DND-41 (cell line): Measurements from ENCODE around the gene MIB1.

Experiments used
- ATAC-seq: fragments of 200-7000 bp; cut with Tn5 transposase; 3 replicates; pipeline ENCODE4 v1.9.1; 2021; ENCODE audit warnings: low read depth; ENCODE audit not compliant: insufficient read depth
- DNase-seq: peaks from one replicate; pipeline ENCODE4 v3.0.0-alpha.2; 2020
- H2AFZ ChIP-seq: 2 replicates; pipeline ENCODE4 v1.6.0; 2012; ENCODE audit warnings: low read depth, low read length
- H3K27ac ChIP-seq: 2 replicates; pipeline ENCODE4 v1.5.1; 2012; ENCODE audit warnings: low read length, inconsistent platforms
- H3K27me3 ChIP-seq: fragments of 200-600 bp; sonication (generic); 2 replicates; pipeline ENCODE4 v1.6.0; 2012; ENCODE audit warnings: low read length, mild to moderate bottlenecking, inconsistent platforms; ENCODE audit not compliant: insufficient read depth, poor library complexity
- H3K36me3 ChIP-seq: 2 replicates; pipeline ENCODE4 v1.5.1; 2012; ENCODE audit warnings: low read length, inconsistent platforms; ENCODE audit not compliant: insufficient read depth
- H3K4me1 ChIP-seq: 2 replicates; pipeline ENCODE4 v1.5.1; 2012; ENCODE audit warnings: mild to moderate bottlenecking, low read length; ENCODE audit not compliant: insufficient read depth
- H3K4me2 ChIP-seq: 2 replicates; pipeline ENCODE4 v1.6.0; 2012; ENCODE audit warnings: mild to moderate bottlenecking, moderate library complexity, low read length, inconsistent platforms; ENCODE audit not compliant: insufficient read depth
- H3K4me3 ChIP-seq, 2 experiments: fragments of 200-600 bp in 1 of 2; shearing (Covaris generic) in 1 of 2; 2 replicates each; pipeline ENCODE4 v1.5.1; 2012 to 2016; ENCODE audit warnings: inconsistent platforms in 2 of 2, low read length in 2 of 2, mild to moderate bottlenecking in 2 of 2, low read depth in 1 of 2, moderate library complexity in 1 of 2
- H3K79me2 ChIP-seq: 2 replicates; pipeline ENCODE4 v1.6.0; 2012; ENCODE audit warnings: low read length, inconsistent platforms; ENCODE audit not compliant: insufficient read depth
- H3K9ac ChIP-seq: 2 replicates; pipeline ENCODE4 v1.6.0; 2012; ENCODE audit warnings: low read depth, mild to moderate bottlenecking, inconsistent platforms, low read length, moderate library complexity
- H3K9me3 ChIP-seq: 2 replicates; pipeline ENCODE4 v1.5.1; 2012; ENCODE audit warnings: low read length, moderate library complexity, mild to moderate bottlenecking, inconsistent platforms; ENCODE audit not compliant: insufficient read depth, severe bottlenecking
- H4K20me1 ChIP-seq: 2 replicates; pipeline ENCODE4 v1.6.0; 2012; ENCODE audit warnings: low read length; ENCODE audit not compliant: insufficient read depth
- CTCF ChIP-seq: IDR thresholded peaks from 2 replicates; pipeline ENCODE4 v1.5.1; 2012; ENCODE audit warnings: borderline replicate concordance, low read length, moderate library complexity, mild to moderate bottlenecking; ENCODE audit not compliant: poor library complexity, severe bottlenecking; ENCODE audit errors: extremely low read depth
- EZH2 ChIP-seq: IDR thresholded peaks from 3 replicates; pipeline ENCODE4 v1.6.1; 2012; ENCODE audit warnings: borderline replicate concordance, low read depth, mild to moderate bottlenecking, moderate library complexity, low read length, inconsistent platforms; ENCODE audit not compliant: severe bottlenecking

The MIB1 gene

GRCh38 chr18:21757833-21758232 lies 17.2 kb downstream of the MIB1 start:
- H3K79me2 ChIP-seq: peaks cover 71% of the 10 kb centered on the region
- no peak for TF ChIP-seq EZH2
- TF ChIP-seq CTCF: no peak

GRCh38 chr18:21759836-21760235 lies 19.2 kb downstream of the MIB1 start:
- no peak for DNase-seq
- no peaks in the 10 kb centered on the region for H3K27me3 ChIP-seq
- H2AFZ ChIP-seq: no peak overlapping the region
- H3K4me3 ChIP-seq: no peak overlapping the region
- no peaks in the 10 kb centered on the region for H3K9me3 ChIP-seq
- H4K20me1 ChIP-seq: peaks cover 13% of the 10 kb centered on the region; the same call in 1 of the 2 replicates
- H3K79me2 ChIP-seq: peaks cover 67% of the 10 kb centered on the region
- no peak overlapping the region for H3K27ac ChIP-seq
- H3K4me2 ChIP-seq: no peak overlapping the region
- no peaks in the 10 kb centered on the region for H3K4me1 ChIP-seq
- no peak overlapping the region for H3K9ac ChIP-seq
- ATAC-seq: no peak
- no peaks in the 10 kb centered on the region for H3K36me3 ChIP-seq
- TF ChIP-seq EZH2 (no peak), CTCF (no peak)

More at GRCh38 chr18:21757833-21758232, 17.2 kb downstream of the MIB1 start:
- H2AFZ ChIP-seq: no peak overlapping the region
- no peak overlapping the region for H3K4me3 ChIP-seq
- H3K27ac ChIP-seq: no peak overlapping the region
- ATAC-seq (no peak), DNase-seq (no peak)
- no peaks in the 10 kb centered on the region for H3K27me3 ChIP-seq
- no peaks in the 10 kb centered on the region for H3K9me3 ChIP-seq
- no peak overlapping the region for H3K4me2 ChIP-seq
- H3K36me3 ChIP-seq: no peaks in the 10 kb centered on the region
- H4K20me1 ChIP-seq: peaks cover 13% of the 10 kb centered on the region; the same call in 1 of the 2 replicates
- H3K9ac ChIP-seq: no peak overlapping the region
- H3K4me1 ChIP-seq: no peaks in the 10 kb centered on the region

- ATAC-seq: no peak
These were observed 19.7 kb downstream of the MIB1 start for GRCh38 chr18:21760321-21760720.

More at GRCh38 chr18:21760321-21760720, 19.7 kb downstream of the MIB1 start:
- no peak overlapping the region for H3K9ac ChIP-seq
- H3K36me3 ChIP-seq: no peaks in the 10 kb centered on the region
- H3K27me3 ChIP-seq: no peaks in the 10 kb centered on the region
- no peaks in the 10 kb centered on the region for H3K9me3 ChIP-seq
- no peaks in the 10 kb centered on the region for H3K4me1 ChIP-seq
- H4K20me1 ChIP-seq: peaks cover 13% of the 10 kb centered on the region; the same call in 1 of the 2 replicates
- H2AFZ ChIP-seq: no peak overlapping the region
- no peak overlapping the region for H3K4me2 ChIP-seq
- peaks cover 63% of the 10 kb centered on the region for H3K79me2 ChIP-seq
- no peak overlapping the region for H3K4me3 ChIP-seq
- no peak for DNase-seq
- no peak overlapping the region for H3K27ac ChIP-seq
- TF ChIP-seq CTCF (no peak), EZH2 (no peak)
